Suprapubic skin (tissue), 3 donors: Measurements from ENCODE around the gene MRLN.

Experiments
- EP300 ChIP-seq: sonication (generic); formaldehyde crosslinking; IDR thresholded peaks from one replicate; pipeline ENCODE4 v1.6.1; 2017; ENCODE audit warnings: antibody characterized with exemption
- TF ChIP-seq, protein P1 (sequence below), 2 donors: fragments of 200-600 bp in 1 of 2; fragments of 450-650 bp in 1 of 2; sonication (generic) in 1 of 2; IDR thresholded peaks; one replicate each; pipeline ENCODE4 v1.5.1; 2016 to 2019; ENCODE audit warnings: antibody characterized with exemption in 2 of 2, mild to moderate bottlenecking in 1 of 2, moderate library complexity in 1 of 2

GRCh38 chr10:59762505-59762904 lies 9.2 kb upstream of the MRLN start:
- TF ChIP-seq, protein P1, sequence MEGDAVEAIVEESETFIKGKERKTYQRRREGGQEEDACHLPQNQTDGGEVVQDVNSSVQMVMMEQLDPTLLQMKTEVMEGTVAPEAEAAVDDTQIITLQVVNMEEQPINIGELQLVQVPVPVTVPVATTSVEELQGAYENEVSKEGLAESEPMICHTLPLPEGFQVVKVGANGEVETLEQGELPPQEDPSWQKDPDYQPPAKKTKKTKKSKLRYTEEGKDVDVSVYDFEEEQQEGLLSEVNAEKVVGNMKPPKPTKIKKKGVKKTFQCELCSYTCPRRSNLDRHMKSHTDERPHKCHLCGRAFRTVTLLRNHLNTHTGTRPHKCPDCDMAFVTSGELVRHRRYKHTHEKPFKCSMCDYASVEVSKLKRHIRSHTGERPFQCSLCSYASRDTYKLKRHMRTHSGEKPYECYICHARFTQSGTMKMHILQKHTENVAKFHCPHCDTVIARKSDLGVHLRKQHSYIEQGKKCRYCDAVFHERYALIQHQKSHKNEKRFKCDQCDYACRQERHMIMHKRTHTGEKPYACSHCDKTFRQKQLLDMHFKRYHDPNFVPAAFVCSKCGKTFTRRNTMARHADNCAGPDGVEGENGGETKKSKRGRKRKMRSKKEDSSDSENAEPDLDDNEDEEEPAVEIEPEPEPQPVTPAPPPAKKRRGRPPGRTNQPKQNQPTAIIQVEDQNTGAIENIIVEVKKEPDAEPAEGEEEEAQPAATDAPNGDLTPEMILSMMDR (IDR thresholded peaks at IDR 0.05): no peak
- TF ChIP-seq EP300: no peak
